Skeletal muscle tissue (tissue), 4 donors: Measurements from ENCODE around the gene PHYKPL. TPM values are rescaled to one million over a fixed set of nuclear protein-coding genes. Genes with fewer than 3 reads are reported as not detected.
"Not testable (repeated sequence)": the region's sequence is repeated elsewhere in the genome, so short reads cannot be mapped to it uniquely, and the experiment has no call there.

Experiments used
- H3K27ac ChIP-seq: one replicate; pipeline ENCODE4 v1.7.0; 2013; ENCODE audit warnings: mild to moderate bottlenecking, low read depth, low read length, inconsistent platforms
- H3K27me3 ChIP-seq, 3 donors: one replicate each; pipeline ENCODE4 v1.7.0; 2013; ENCODE audit warnings: low read length in 3 of 3; ENCODE audit not compliant: control insufficient read depth in 3 of 3, insufficient read depth in 3 of 3
- H3K36me3 ChIP-seq, 3 donors: one replicate each; pipeline ENCODE4 v1.7.0; 2013; ENCODE audit warnings: low read length in 3 of 3; ENCODE audit not compliant: control insufficient read depth in 3 of 3, insufficient read depth in 3 of 3
- H3K4me1 ChIP-seq, 3 donors: one replicate each; pipeline ENCODE4 v1.7.0; 2013; ENCODE audit warnings: low read length in 3 of 3, mild to moderate bottlenecking in 3 of 3; ENCODE audit not compliant: control insufficient read depth in 3 of 3, insufficient read depth in 3 of 3
- H3K4me3 ChIP-seq, 3 donors: one replicate each; pipeline ENCODE4 v1.7.0; 2013; ENCODE audit warnings: low read length in 3 of 3
- H3K9ac ChIP-seq, 3 donors: one replicate each; pipeline ENCODE4 v1.7.0; 2013; ENCODE audit warnings: low read length in 3 of 3, mild to moderate bottlenecking in 3 of 3, moderate library complexity in 2 of 3, low read depth in 1 of 3
- H3K9me3 ChIP-seq, 3 donors: one replicate each; pipeline ENCODE4 v1.7.0; 2013; ENCODE audit warnings: low read length in 3 of 3; ENCODE audit not compliant: control insufficient read depth in 3 of 3
- total RNA-seq: library from RNA; depleted of rRNA; stranded (reverse); fragments of >200 nt; gene quantifications from one replicate; pipeline ENCODE4 v1.2.3, GENCODE V29; 2014
- donor health status: Osteomylitis.

PHYKPL gene
- total RNA-seq, 1 donor from 2014 or later = 38.1 TPM

DNA sequence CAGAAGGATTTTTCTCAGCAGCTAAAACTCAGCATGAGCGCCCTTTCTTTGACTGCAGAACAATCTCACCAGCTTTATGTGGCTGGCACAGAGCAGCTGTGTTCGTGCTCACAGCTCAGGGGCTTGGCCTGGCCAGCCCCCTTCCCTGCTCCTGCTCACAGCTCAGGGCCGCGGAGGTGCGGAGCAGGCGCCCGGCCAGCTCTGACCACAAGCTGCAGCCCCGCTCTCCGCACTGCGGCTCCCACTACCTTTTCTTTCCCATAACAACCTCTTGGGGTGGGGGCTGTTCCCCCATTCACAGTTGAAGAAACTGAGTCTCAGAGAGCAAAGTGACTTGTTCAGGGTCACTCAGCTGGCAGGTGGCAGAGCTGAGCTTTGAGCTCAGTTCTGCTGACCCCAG, 34.0 kb upstream of the PHYKPL start:
- Histone ChIP-seq H3K9ac (no peak overlapping the region), H3K27ac (no peak overlapping the region), H3K36me3 (no peaks in the 10 kb centered on the region), H3K4me3 (no peak overlapping the region), H3K4me1 (peaks cover 3 to 13% (median 5%) of the 10 kb centered on the region in 3 donors), H3K9me3 (no peaks in the 10 kb centered on the region), H3K27me3 (no peaks in the 10 kb centered on the region)

DNA sequence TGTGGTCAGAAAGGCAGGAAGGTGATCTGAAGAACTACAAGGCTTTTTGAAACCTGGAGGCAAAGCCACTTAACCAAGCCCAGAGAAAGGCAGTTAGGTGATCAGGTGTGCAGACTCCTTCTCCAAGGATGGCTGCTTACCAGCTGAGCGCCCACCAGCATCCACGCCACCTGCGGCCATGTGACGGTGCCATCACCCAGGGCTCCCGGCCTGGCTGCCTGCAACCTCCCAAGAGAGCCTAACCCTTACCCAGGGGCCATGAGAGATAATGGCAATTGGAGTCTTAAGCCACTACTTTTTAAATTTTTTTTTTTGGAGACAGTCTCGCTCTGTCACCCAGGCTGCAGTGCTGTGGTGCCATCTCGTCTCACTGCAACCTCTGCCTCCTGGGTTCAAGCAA, 33.1 kb upstream of the PHYKPL start:
- Histone ChIP-seq H3K27me3 (no peaks in the 10 kb centered on the region), H3K9me3 (no peaks in the 10 kb centered on the region), H3K4me3 (no peak overlapping the region), H3K36me3 (no peaks in the 10 kb centered on the region), H3K9ac (no peak overlapping the region), H3K4me1 (peaks cover 3 to 13% (median 5%) of the 10 kb centered on the region in 3 donors), H3K27ac (no peak overlapping the region)

DNA sequence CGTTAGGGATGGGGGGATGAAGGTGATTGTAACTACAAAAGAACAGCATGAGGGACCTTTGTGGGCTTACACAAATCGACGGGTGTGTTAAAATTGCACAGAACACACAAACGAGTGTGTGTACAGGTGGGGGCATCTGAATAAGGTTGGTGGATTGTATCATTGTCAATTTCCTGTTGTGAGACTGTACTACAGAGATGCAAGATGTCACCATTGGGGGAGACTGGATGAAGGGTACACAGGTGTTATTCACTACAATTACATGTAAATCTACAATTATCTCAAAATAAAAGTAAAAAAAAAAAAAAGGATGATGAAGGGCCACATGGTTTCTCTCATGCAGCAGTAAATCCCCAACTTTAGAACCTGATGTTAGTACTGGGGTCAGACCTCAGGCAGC, 31.4 kb upstream of the PHYKPL start:
- H3K27me3 ChIP-seq = no peaks in the 10 kb centered on the region
- peaks cover 3 to 13% (median 5%) of the 10 kb centered on the region in 3 donors for H3K4me1 ChIP-seq
- H3K4me3 ChIP-seq = no peak overlapping the region
- H3K27ac ChIP-seq = no peak overlapping the region
- no peaks in the 10 kb centered on the region for H3K36me3 ChIP-seq
- H3K9ac ChIP-seq = no peak overlapping the region
- no peaks in the 10 kb centered on the region for H3K9me3 ChIP-seq

DNA sequence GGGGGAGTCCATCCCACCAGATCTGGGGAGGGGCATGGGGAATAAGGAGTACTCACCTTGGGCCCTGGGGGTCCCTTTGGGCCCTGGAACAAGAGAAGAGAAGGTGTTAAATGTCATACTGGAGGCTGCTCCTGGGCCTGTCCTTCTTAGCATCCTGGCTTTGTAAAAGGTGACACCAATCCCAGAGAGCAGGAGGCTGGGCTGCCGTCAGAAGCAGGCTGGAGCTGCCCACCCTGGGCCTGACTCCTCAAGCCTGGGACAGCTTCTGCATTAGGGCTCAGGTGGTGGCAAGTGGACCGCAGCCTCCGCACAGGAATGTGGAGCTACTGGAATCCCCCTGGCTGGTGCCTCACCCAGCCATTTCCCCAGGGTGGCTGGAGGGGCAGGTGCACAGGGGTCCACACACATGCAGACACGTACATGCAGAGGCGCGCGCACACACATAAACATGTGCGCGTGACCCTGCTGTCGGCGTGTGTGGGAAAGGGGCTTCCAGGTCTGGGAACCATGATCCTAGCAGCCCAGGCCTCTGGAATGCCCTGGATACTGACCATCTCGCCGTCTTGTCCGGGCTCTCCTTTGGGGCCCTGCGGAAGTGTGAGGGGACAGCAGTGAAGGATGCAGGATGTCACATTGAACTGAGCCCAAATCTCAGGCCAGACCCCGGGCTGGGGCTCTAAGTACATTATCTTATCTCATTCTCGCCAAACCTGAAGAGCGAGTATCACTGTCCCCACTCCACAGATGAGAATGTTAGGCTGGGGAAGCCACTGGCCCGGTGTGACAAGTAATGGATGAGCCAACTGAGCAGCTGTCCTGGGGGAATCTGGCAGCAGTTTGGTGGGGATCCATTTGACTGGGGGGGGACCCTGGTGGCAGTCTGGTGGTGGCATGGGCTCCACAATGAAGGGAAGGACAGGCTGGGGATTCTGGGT, 29.3 kb upstream of the PHYKPL start:
- Histone ChIP-seq H3K27ac (no peak overlapping the region), H3K9ac (no peak overlapping the region), H3K27me3 (no peaks in the 10 kb centered on the region), H3K9me3 (no peaks in the 10 kb centered on the region), H3K4me1 (peaks cover 0 to 3% (median 0%) of the 10 kb centered on the region in 3 donors), H3K36me3 (no peaks in the 10 kb centered on the region), H3K4me3 (no peak overlapping the region)

DNA sequence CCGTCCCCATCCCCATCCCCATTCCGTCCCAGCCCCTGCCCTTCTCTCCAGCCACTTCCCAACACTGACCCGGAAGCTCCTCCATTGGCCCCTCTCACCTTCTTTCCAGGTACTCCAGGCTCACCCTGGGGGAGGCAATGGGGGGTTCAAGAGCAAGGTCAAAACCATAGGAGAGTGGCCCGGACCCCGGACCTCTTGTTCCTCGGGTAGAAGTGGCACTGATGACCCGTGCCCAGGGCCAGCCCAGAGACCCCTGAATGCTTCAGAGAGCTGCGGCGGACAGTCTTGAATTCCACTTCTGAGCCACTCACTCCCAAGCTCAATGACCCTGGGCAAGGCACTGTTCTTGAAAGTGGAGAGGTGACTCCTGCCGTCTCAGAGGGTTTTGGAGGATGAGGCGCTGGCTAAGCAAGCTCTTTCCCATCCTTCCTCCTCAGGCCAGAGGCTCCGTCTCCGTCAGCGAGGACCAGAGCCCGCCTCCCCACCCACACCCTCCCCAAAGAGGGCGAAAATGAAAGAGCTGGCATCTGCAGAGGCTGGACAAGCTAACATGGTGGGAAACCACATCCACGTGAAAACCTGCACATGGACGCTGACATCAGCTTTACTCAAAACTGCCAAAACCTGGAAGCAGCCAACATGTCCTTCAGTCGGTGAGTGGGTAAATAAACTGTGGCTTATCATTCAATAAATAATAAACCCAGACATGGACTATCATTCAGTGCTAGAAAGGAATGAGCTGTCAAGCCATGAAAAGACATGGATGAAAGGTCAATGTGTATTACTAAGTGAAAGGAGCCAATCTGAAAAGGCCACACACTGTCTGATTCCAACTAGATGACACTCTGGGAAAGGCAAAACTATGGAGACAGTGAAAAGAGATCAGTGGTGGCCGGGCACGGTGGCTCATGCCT, 27.3 kb upstream of the PHYKPL start:
- Histone ChIP-seq H3K27ac (no peak overlapping the region), H3K4me1 (no peaks in the 10 kb centered on the region), H3K4me3 (no peak overlapping the region), H3K36me3 (no peaks in the 10 kb centered on the region), H3K27me3 (no peaks in the 10 kb centered on the region), H3K9ac (no peak overlapping the region), H3K9me3 (no peaks in the 10 kb centered on the region)

DNA sequence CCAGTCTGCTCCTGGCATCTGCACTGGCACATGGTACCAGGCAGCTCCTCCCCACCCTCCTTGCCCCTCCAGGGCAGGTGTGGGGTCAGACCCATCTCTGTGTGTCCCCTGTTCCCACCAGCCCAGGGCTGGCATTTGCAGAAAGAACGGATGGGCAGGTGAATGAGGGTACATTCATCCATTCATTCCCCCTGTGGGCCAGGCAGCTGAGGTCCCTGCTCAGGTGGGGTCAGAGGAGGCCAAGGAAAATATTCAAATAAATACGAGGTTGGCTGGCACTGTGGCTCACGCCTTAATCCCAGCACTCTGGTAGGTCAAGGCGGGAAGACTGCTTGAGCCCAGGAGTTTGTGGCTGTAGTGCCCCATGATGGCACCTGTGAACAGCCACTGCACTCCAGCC, 25.0 kb upstream of the PHYKPL start:
- Histone ChIP-seq H3K9ac (no peak overlapping the region), H3K36me3 (no peaks in the 10 kb centered on the region), H3K27ac (no peak overlapping the region), H3K4me1 (no peaks in the 10 kb centered on the region), H3K27me3 (no peaks in the 10 kb centered on the region), H3K9me3 (no peaks in the 10 kb centered on the region), H3K4me3 (no peak overlapping the region)

DNA sequence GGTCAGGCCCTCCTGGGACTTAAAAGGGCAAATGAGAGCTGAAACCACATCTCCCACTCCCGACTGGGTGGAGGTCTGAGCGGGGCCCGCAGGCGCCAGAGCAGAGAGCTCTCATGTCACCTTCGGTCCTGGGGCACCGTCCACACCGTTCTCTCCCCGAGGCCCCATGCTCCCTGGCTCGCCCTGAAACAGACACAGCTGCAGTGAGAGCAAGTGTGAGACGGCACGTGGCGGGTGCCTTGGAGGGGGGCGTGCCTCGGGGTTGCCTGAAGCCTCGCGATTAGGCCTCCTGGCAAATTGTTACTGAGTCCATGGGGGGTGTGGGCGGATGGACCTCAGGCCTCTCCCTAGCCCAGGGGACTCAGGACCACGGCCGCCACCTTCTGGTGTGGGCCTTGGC, 24.1 kb upstream of the PHYKPL start:
- H3K9ac ChIP-seq = no peak overlapping the region
- H3K27ac ChIP-seq = no peak overlapping the region
- no peaks in the 10 kb centered on the region for H3K9me3 ChIP-seq
- H3K4me3 ChIP-seq = no peak overlapping the region
- H3K36me3 ChIP-seq = no peaks in the 10 kb centered on the region
- no peaks in the 10 kb centered on the region for H3K27me3 ChIP-seq
- no peaks in the 10 kb centered on the region for H3K4me1 ChIP-seq

DNA sequence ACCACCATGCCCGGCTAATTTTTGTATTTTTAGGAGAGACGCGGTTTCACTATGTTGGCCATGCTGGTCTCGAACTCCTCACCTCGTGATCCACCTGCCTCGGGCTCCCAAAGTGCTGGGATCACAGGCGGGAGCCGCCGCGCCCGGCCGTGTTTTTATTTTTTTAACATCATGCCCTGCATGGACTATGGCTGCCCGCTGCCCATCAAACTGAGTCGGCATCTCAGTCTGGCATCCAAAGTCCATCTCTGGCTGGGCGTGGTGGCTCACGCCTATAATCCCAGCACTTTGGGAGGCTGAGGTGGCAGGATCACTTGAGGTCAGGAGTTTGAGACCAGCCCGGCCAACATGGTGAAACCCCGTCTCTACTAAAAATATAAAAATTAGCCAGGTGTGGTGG, 21.0 kb upstream of the PHYKPL start:
- not testable (repeated sequence) for H3K27ac ChIP-seq, H3K4me3 ChIP-seq, H3K9ac ChIP-seq, H3K27me3 ChIP-seq, H3K36me3 ChIP-seq, H3K4me1 ChIP-seq, H3K9me3 ChIP-seq

DNA sequence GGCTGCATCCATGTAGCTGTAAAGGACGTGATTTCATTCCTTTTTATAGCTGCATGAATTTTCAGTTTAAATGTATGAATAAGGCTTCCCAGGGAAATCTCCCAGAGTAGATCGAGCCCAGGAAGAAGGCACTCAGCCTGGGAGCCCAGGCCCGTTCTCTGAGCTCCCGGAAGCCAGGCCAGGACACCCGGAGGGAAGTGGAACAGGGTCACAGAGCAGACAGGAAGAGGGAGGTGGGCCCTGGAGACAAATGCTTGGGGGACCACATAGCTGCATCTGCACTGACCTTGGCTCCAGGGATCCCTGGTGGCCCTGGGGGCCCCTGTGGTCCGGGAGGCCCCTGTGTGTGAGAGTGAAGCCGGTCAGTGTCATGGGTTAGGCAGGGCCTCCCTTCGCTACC, 19.7 kb upstream of the PHYKPL start:
- H3K4me3 ChIP-seq = no peak overlapping the region
- H3K9ac ChIP-seq = no peak overlapping the region
- no peaks in the 10 kb centered on the region for H3K4me1 ChIP-seq
- peaks cover 0 to 6% (median 6%) of the 10 kb centered on the region in 3 donors for H3K27me3 ChIP-seq
- H3K9me3 ChIP-seq = no peaks in the 10 kb centered on the region
- H3K27ac ChIP-seq = no peak overlapping the region
- H3K36me3 ChIP-seq = no peaks in the 10 kb centered on the region

DNA sequence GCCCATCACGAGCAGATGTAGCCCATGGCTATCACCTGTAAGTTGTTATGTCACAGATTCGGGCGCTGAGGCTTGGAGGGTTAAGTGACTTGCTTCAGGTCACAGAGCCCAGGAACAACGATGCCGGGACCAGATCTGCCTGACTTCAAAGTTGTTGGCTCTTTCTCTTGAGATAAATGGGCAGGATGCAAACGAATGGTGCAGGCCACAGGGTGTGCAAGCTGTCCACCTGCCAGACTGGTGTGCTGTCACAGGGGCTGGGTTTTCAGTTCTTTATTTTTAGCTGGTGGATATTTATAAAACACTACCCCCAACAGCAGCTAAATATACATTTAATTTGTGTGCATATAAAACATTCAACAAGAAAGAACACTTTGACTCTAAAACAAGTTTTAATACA, 17.7 kb upstream of the PHYKPL start:
- Histone ChIP-seq H3K4me3 (no peak overlapping the region), H3K36me3 (no peaks in the 10 kb centered on the region), H3K9ac (no peak overlapping the region), H3K27me3 (peaks cover 0 to 18% (median 16%) of the 10 kb centered on the region in 3 donors), H3K9me3 (no peaks in the 10 kb centered on the region), H3K4me1 (no peaks in the 10 kb centered on the region), H3K27ac (no peak overlapping the region)
